ENCODE data around the gene RNF225. TPM values are rescaled to one million over a fixed set of nuclear protein-coding genes. Genes with fewer than 3 reads are reported as not detected.

Gene RNF225
- total and polyA plus RNA-seq, 10 of the 15 experiments (the other 5 are each of a cell fraction or from before 2014, with no cell fraction given), result 0.27 to 0.28 TPM; not detected in 8

- ChIA-PET RAD21 (ENCODE audit: unreplicated experiment) (no interaction called here), CTCF (no interaction called here), SMC1A (ENCODE audit: uncharacterized antibody, unreplicated experiment) (no interaction called here), POLR2A (no interaction called here)
- H3K9me3 ChIP-seq (replicated peaks; ENCODE audit: control insufficient read depth, insufficient read depth, low read length), result peaks cover 2% of the 10 kb centered on the region; the same call in 1 of the 3 replicates
- H3K4me2 ChIP-seq (ENCODE audit: control insufficient read depth, insufficient read depth), result no peak overlapping the region
- H3K4me1 ChIP-seq (ENCODE audit: control insufficient read depth, insufficient read depth, low read length), result peaks cover 3% of the 10 kb centered on the region
- H2AFZ ChIP-seq (ENCODE audit: control insufficient read depth, low read depth, low read length), result no peak overlapping the region
- no TSS peak for BruUV-seq (replicated peaks)
- in situ Hi-C loops (cut with MboI) (no loop called here), intact Hi-C loops (cut with micrococcal nuclease; ENCODE audit: unreplicated experiment) (no loop called here)
- FAIRE-seq (no peak), ATAC-seq (no peak), DNase-seq (ENCODE audit: low read depth, low spot score) (no peak)
- H4K20me1 ChIP-seq (ENCODE audit: control insufficient read depth, insufficient read depth), result no peaks in the 10 kb centered on the region
- H3K79me2 ChIP-seq (ENCODE audit: control insufficient read depth, insufficient read depth, low read length), result no peaks in the 10 kb centered on the region; the same call in 1 of the 2 replicates
- no peak overlapping the region for H3K9ac ChIP-seq (ENCODE audit: control insufficient read depth, insufficient read depth, low read length)
- TF ChIP-seq USF2 (IDR thresholded peaks at IDR 0.05; ENCODE audit: borderline replicate concordance, low read depth, low read length) (no peak), STAT1 (conservative IDR thresholded peaks at IDR 0.05) (no peak), CBX3 (IDR thresholded peaks at IDR 0.05; ENCODE audit: borderline replicate concordance, low read depth) (no peak), FOXK2 (IDR thresholded peaks at IDR 0.05) (no peak), BRCA1 (IDR thresholded peaks at IDR 0.05; ENCODE audit: low read depth, low read length) (no peak), SMARCA5 (IDR thresholded peaks at IDR 0.05) (no peak), ZBTB11 (CRISPR knock-in tag; IDR thresholded peaks at IDR 0.05) (no peak), GABPA (IDR thresholded peaks at IDR 0.05; ENCODE audit: low read depth) (no peak), SRF (IDR thresholded peaks at IDR 0.05; ENCODE audit: low read depth in 2 of 2, low read length in 2 of 2) (no peak), IRF5 (IDR thresholded peaks at IDR 0.05; ENCODE audit: borderline replicate concordance) (no peak), ZNF622 (IDR thresholded peaks at IDR 0.05) (no peak), MTA2 (IDR thresholded peaks at IDR 0.05; ENCODE audit: low read depth) (no peak), ZNF384 (IDR thresholded peaks at IDR 0.05; ENCODE audit: borderline replicate concordance, low read depth, low read length) (no peak), MYC (IDR thresholded peaks at IDR 0.05; ENCODE audit: insufficient read depth, insufficient read length, insufficient replicate concordance, low read length, severe bottlenecking) (no peak), ZNF207 (IDR thresholded peaks at IDR 0.05; ENCODE audit: borderline replicate concordance) (no peak), ZNF24 (IDR thresholded peaks at IDR 0.05) (no peak)
- no peaks in the 10 kb centered on the region for H3K27me3 ChIP-seq (replicated peaks in 1 of 2; ENCODE audit: control insufficient read depth in 2 of 2, insufficient read depth in 2 of 2, low read length in 1 of 2)
- WGBS (ENCODE audit: insufficient coverage, insufficient replicate concordance, low lambda C conversion rate, missing lambda C conversion rate), result 73% methylated on average over 7 of the region's 9 CpGs
- H3K4me3 ChIP-seq, result no peak overlapping the region
- H3K36me3 ChIP-seq (ENCODE audit: control insufficient read depth in 2 of 2, insufficient read depth in 2 of 2, low read length in 1 of 2), result no peaks in the 10 kb centered on the region
- no peak overlapping the region for H3K27ac ChIP-seq (ENCODE audit: control insufficient read depth, insufficient read depth)
These were observed 43.9 kb upstream of the RNF225 start for GRCh38 chr19:58351558-58351878.
